Lung (tissue), 12 donors: Measurements from ENCODE around the gene HOXB9. TPM values are rescaled to one million over a fixed set of nuclear protein-coding genes. Genes with fewer than 3 reads are reported as not detected.

Experiments
- ATAC-seq: fragments of 200-7000 bp; cut with Tn5 transposase; one replicate; pipeline ENCODE4 v1.9.1; 2020; ENCODE audit warnings: moderate number of reproducible peaks; ENCODE audit not compliant: insufficient read depth, low FRiP score
- DNase-seq, 3 donors: peaks; one replicate each; pipeline ENCODE4 v3.0.0-alpha.2; 2013 to 2017
- H3K27ac ChIP-seq, 2 donors: one replicate each; pipeline ENCODE4 v1.5.1; 2013; ENCODE audit warnings: mild to moderate bottlenecking in 2 of 2, moderate library complexity in 2 of 2, control low read depth in 1 of 2, inconsistent platforms in 1 of 2, low read depth in 1 of 2, low read length in 1 of 2
- H3K27me3 ChIP-seq, 3 donors: one replicate each; pipeline ENCODE4 v1.5.1; 2013; ENCODE audit warnings: low read length in 2 of 3; ENCODE audit not compliant: control insufficient read depth in 3 of 3, insufficient read depth in 3 of 3
- H3K36me3 ChIP-seq, 4 donors: one replicate each; pipeline ENCODE4 v1.5.1; 2013; ENCODE audit warnings: low read length in 4 of 4, mild to moderate bottlenecking in 1 of 4, moderate library complexity in 1 of 4; ENCODE audit not compliant: control insufficient read depth in 4 of 4, insufficient read depth in 4 of 4
- H3K4me1 ChIP-seq, 5 donors: one replicate each; pipeline ENCODE4 v1.5.1; 2013; ENCODE audit warnings: low read length in 5 of 5, mild to moderate bottlenecking in 2 of 5, moderate library complexity in 1 of 5; ENCODE audit not compliant: control insufficient read depth in 5 of 5, insufficient read depth in 5 of 5
- H3K4me3 ChIP-seq: one replicate; pipeline ENCODE4 v1.5.1; 2013; ENCODE audit warnings: mild to moderate bottlenecking, control low read depth, moderate library complexity
- H3K9ac ChIP-seq, 2 donors: one replicate each; pipeline ENCODE4 v1.5.1; 2013; ENCODE audit warnings: low read length in 2 of 2, control low read depth in 1 of 2; ENCODE audit not compliant: insufficient read depth in 1 of 2
- H3K9me3 ChIP-seq, 4 donors: one replicate each; pipeline ENCODE4 v1.5.1; 2013; ENCODE audit warnings: low read length in 3 of 4, mild to moderate bottlenecking in 1 of 4, moderate library complexity in 1 of 4; ENCODE audit not compliant: control insufficient read depth in 4 of 4, insufficient read depth in 3 of 4
- CTCF ChIP-seq: IDR thresholded peaks from 2 replicates; pipeline ENCODE4 v1.5.1; 2012; ENCODE audit warnings: mild to moderate bottlenecking; ENCODE audit errors: control extremely low read depth, extremely low read depth
- WGBS, 2 donors: extraction: QIAGEN DNeasy Blood & Tissue Kit; methylation state at CpG; one replicate each; pipeline ENCODE4 v1.1.7; 2013; 5-methylcytosine and 5-hydroxymethylcytosine counted together
- polyA plus RNA-seq, 2 donors: library from polyadenylated mRNA; stranded (reverse); fragments of 200-250 nt; gene quantifications; one replicate each; pipeline ENCODE4 v1.2.1, GENCODE V29; 2013
- total RNA-seq, 2 donors: library from RNA; depleted of rRNA in 1 of 2; stranded (reverse); fragments of >200 nt in 1 of 2; gene quantifications; one replicate each; pipeline ENCODE4 v1.2.1, GENCODE V29; 2014 to 2021
- donor health status: control.
- donor health status: control.
- donor health status: Bipolar disorder and iron deficiency.
- donor health status: healthy.
- donor health status: DM: yes; HTN: yes; CAD: no.

The HOXB9 gene
- total and polyA plus RNA-seq, 4 donors: 0.18 TPM; not detected in 3

- Histone ChIP-seq H3K9me3 (no peaks in the 10 kb centered on the region), H3K9ac (no peak overlapping the region), H3K27ac (no peak overlapping the region), H3K4me3 (no peak overlapping the region), H3K36me3 (peaks cover 0 to 4% (median 0%) of the 10 kb centered on the region in 4 donors), H3K27me3 (peaks cover 6 to 86% (median 24%) of the 10 kb centered on the region in 3 donors), H3K4me1 (peaks cover 0 to 34% (median 6%) of the 10 kb centered on the region in 5 donors)
- no peak for TF ChIP-seq CTCF
- DNase-seq (no peak), ATAC-seq (no peak)
- WGBS, 2 donors: 68 to 80% methylated on average over 5 of the region's 5 CpGs
Measured at GRCh38 chr17:48599354-48599753, 26.8 kb downstream of the HOXB9 start.

DNA sequence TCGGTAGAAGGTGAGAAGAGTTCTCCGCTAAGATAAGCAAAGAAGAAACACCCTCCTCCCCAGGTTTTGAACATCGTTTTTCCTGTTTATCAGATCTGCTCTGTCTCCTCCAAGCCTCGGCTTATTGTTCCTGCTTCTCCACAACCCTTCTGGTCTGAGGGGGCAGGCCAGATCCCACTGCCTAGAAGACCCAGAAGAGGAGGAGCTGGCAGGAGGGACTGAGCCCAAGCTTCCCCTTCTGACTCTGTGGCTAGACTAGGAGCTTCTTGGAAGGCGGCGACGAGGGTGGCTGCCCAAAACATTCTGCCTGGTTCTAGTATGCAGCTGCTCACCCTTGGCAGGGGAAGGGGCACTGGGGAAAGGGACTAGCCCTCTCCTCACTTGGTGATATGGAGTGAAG lies 27.4 kb downstream of the HOXB9 start:
- Histone ChIP-seq H3K27me3 (peaks cover 6 to 85% (median 22%) of the 10 kb centered on the region in 3 donors), H3K27ac (no peak overlapping the region), H3K4me1 (peaks cover 0 to 40% (median 6%) of the 10 kb centered on the region in 5 donors), H3K4me3 (no peak overlapping the region), H3K36me3 (peaks cover 0 to 4% (median 0%) of the 10 kb centered on the region in 4 donors), H3K9ac (peak overlapping the region in 1 of 2 donors; percentile 82), H3K9me3 (no peaks in the 10 kb centered on the region)
- ATAC-seq (no peak), DNase-seq (peak in 1 of 3 donors; percentile 57)
- no peak for TF ChIP-seq CTCF
- WGBS, 2 donors: 29 to 48% methylated on average over 7 of the region's 7 CpGs

- H3K9ac ChIP-seq: peak overlapping the region; percentile 68 to 82
- no peaks in the 10 kb centered on the region for H3K9me3 ChIP-seq
- DNase-seq (peak; percentile 93 to 96 (median 96)), ATAC-seq (no peak)
- TF ChIP-seq CTCF: no peak
- peak overlapping the region; percentile 49 for H3K4me3 ChIP-seq
- WGBS, 2 donors: 1 to 2% methylated on average over 68 of the region's 68 CpGs
- peak overlapping the region in 1 of 2 donors; percentile 81 for H3K27ac ChIP-seq
- H3K4me1 ChIP-seq: peaks cover 0 to 40% (median 6%) of the 10 kb centered on the region in 5 donors
- H3K27me3 ChIP-seq: peaks cover 6 to 85% (median 15%) of the 10 kb centered on the region in 3 donors
- H3K36me3 ChIP-seq: peaks cover 0 to 9% (median 0%) of the 10 kb centered on the region in 4 donors
Measured at GRCh38 chr17:48597778-48598631, 28.2 kb downstream of the HOXB9 start.
